HCT116 (cell line): ENCODE data around the gene P4HB.

Experiments
- CEBPB ChIP-seq: IDR thresholded peaks from 2 replicates; pipeline ENCODE4 v1.6.1; 2012; ENCODE audit warnings: low read depth
- CTCF ChIP-seq, 3 experiments: fragments of 200-600 bp in 1 of 3; sonication (generic) in 1 of 3; IDR thresholded peaks in 2 of 3; conservative IDR thresholded peaks in 1 of 3; 2 replicates each; pipeline ENCODE4 v1.5.1; 2012 to 2017; ENCODE audit warnings: low read depth in 2 of 3, low read length in 2 of 3, antibody characterized with exemption in 1 of 3, borderline replicate concordance in 1 of 3, control low read depth in 1 of 3, mild to moderate bottlenecking in 1 of 3, mixed read lengths in 1 of 3, mixed run types in 1 of 3, moderate library complexity in 1 of 3; ENCODE audit not compliant: insufficient read depth in 1 of 3
- POLR2A ChIP-seq: IDR thresholded peaks from 2 replicates; pipeline ENCODE4 v1.7.0; 2011; ENCODE audit warnings: borderline replicate concordance; ENCODE audit not compliant: insufficient read depth, insufficient read length; ENCODE audit errors: extremely low read depth
- POLR2AphosphoS5 ChIP-seq: IDR thresholded peaks from 2 replicates; pipeline ENCODE4 v1.6.1; 2011; ENCODE audit warnings: mild to moderate bottlenecking, low read depth, low read length, moderate library complexity
- SRF ChIP-seq: IDR thresholded peaks from 2 replicates; pipeline ENCODE4 v1.6.1; 2012; ENCODE audit warnings: low read depth

DNA sequence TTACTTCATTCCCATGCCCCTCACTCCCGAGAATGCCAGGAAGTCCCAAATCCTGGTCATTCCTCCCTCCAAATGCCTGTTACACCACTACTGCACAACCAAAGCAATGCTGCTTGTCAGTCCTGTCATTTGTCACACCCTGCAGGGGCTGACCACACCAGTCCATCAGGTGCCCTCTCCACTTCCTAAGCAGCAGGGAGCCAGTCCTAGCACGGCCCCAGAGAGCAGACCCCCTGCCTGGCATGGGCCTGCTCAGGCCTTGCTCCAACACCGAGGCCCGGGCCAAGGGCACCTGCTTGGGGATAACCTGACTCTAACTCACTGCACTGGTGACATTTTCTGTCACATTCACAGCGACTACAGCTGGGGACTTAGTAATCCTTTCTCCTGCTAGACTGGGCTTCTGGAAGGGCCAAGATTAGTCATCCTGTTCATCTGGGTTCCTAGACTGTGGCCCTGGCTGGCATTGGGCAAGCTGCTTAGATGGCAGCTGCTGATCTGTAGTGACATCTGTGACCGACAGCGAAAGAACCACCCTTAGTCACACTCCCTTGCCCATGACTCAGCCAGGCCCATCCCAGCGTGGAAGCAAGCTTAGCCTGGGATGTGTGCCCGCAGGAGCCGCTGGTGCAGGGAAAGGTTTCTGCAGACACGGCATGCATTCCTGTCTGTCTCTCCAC, 25.7 kb upstream of the P4HB start:
- TF ChIP-seq POLR2AphosphoS5 = no peak
- no peak for TF ChIP-seq CEBPB
- TF ChIP-seq POLR2A = no peak
- TF ChIP-seq CTCF (IDR thresholded peaks at IDR 0.05 in 2 of 3, conservative IDR thresholded peaks at IDR 0.05 in 1 of 3; ENCODE audit: borderline replicate concordance in 1 of 3, insufficient read depth in 1 of 3, low read depth in 2 of 3, low read length in 2 of 3) = no peak
- no peak for TF ChIP-seq SRF
